Activated CD8-positive, alpha-beta T cell treated with anti-CD3 and anti-CD28 coated beads, Interleukin-2, amount 10 ng/mL, durations not matched to agents 7 days and 5 days (primary cell): Measurements from ENCODE around the gene SLC7A14. TPM values are rescaled to one million over a fixed set of nuclear protein-coding genes. Genes with fewer than 3 reads are reported as not detected.

Experiments
- ATAC-seq: fragments of 150-1000 bp; cut with Tn5 transposase; one replicate; pipeline ENCODE4 v1.10.0; 2021; ENCODE audit warnings: moderate library complexity
- CTCF ChIA-PET: fragments of 350-600 bp; sonication (Branson Sonifier 250); formaldehyde crosslinking; loops from one replicate; lab custom pipeline; 2021; ENCODE audit warnings: antibody characterized with exemption; lab: Charles Lee
- POLR2A ChIA-PET: fragments of 350-600 bp; sonication (Branson Sonifier 250); formaldehyde crosslinking; loops from one replicate; lab custom pipeline; 2021; ENCODE audit warnings: antibody characterized with exemption; lab: Charles Lee
- DNase-seq: peaks from one replicate; pipeline ENCODE4 v3.0.0-alpha.2; 2020
- H3K27ac Mint-ChIP-seq: one replicate; pipeline ENCODE4 v1.8.0; 2021; ENCODE audit warnings: mild to moderate bottlenecking, mixed read lengths
- H3K27me3 Mint-ChIP-seq: one replicate; pipeline ENCODE4 v1.8.0; 2021; ENCODE audit warnings: low read depth, mixed read lengths
- H3K36me3 Mint-ChIP-seq: one replicate; pipeline ENCODE4 v1.8.0; 2021; ENCODE audit warnings: low read depth, mixed read lengths
- H3K4me1 Mint-ChIP-seq: one replicate; pipeline ENCODE4 v1.8.0; 2021; ENCODE audit warnings: low read depth, mixed read lengths
- H3K4me3 Mint-ChIP-seq: one replicate; pipeline ENCODE4 v1.8.0; 2021; ENCODE audit warnings: mild to moderate bottlenecking, mixed read lengths
- H3K9me3 Mint-ChIP-seq: one replicate; pipeline ENCODE4 v1.8.0; 2022; ENCODE audit warnings: mixed read lengths; ENCODE audit not compliant: insufficient read depth
- total RNA-seq, 2 experiments: library from RNA; stranded (reverse); gene quantifications; one replicate each; pipeline ENCODE4 v1.2.3, GENCODE V29; 2021

SLC7A14 gene
- not detected for total RNA-seq

DNA sequence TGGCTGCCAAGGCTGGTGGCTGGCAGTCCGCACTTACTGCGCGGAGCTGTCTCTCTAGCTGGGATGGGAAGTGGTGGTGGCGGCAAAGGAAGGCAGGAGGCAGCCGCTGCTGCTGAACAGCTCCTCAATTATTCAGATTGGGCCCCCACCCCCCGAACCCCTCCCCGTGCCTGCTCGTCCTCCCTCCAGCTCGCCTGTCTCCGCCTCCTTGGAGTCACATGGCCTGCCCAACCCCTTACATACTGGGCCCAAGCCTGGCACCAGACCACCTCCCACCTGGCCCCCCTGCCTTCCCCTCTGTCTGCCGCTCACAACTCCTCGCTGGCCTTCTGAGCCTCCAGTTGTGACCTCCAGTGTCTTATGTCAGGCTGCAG is at the start of gene SLC7A14:
Gene SLC7A14, minus strand, starts transcription at position 139 of the 374 bp plus-strand sequence. CDS start 59,139 bp downstream, outside the sequence.
- POLR2A ChIA-PET, result no interaction called here
- DNase-seq, result no peak
- no peaks in the 10 kb centered on the region for H3K9me3 Mint-ChIP-seq
- no peak for ATAC-seq
- H3K4me1 Mint-ChIP-seq, result no peaks in the 10 kb centered on the region
- CTCF ChIA-PET, result no interaction called here
- H3K4me3 Mint-ChIP-seq, result no peak within 1 kb of the TSS
- no peak within 1 kb of the TSS for H3K27ac Mint-ChIP-seq
- no peaks in the 10 kb centered on the region for H3K36me3 Mint-ChIP-seq
- peaks cover 42% of the 10 kb centered on the region for H3K27me3 Mint-ChIP-seq

DNA sequence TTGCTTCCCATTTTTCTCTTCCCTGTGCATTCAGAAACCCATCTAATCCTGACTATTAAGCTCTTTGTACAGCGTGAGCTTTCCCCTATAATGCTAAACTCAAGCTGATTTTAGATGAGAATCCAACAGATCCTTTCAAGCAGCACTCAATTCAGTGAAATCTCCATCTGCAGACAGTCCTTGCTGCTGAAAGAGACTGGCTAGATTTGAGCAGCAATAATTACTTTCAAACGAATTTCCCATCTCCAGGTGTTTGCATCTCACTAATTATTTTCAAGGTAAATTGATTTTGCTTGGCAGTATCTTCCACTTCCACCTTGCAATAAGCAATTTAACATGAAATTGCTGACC is 49.5 kb upstream of the SLC7A14 start:
- ATAC-seq, result no peak
- Mint-ChIP-seq H3K36me3 (no peaks in the 10 kb centered on the region), H3K27ac (no peak overlapping the region), H3K4me3 (no peak overlapping the region), H3K9me3 (no peaks in the 10 kb centered on the region), H3K4me1 (no peaks in the 10 kb centered on the region), H3K27me3 (peaks cover 7% of the 10 kb centered on the region)
- ChIA-PET POLR2A (no interaction called here), CTCF (no interaction called here)
- DNase-seq, result no peak

DNA sequence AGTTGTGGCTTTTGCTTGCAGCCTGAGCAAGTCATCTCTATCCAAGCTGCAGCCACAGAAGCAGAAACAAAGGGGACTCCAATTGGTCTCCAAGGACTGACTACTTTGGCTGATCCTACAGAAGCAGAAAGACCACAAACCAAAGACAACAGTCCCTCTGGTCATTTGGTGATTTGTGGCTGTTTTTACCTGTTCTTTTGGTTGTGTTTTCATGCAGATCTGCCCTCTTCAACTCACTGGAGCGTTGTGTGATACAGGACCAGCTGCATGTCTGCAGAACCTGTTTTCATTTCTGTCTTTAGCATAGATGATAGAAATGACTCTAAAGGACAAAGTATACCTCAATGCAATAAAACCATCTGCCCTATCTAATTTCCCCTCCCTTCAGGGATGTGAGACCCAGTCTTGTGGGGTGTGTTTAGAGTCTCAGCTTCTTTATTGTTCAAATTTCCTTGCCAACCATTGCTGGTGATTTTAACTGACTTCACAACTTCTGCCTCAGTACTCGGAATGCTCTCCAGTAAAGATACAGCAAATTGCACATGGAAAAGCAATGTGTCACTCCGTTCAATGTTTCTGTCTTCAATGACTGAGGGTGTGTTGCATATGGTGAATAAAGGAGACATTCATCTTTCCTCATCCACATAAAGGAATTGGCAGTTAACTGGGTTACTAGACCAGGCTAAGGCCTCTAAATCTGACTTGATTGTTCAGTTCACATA is 48.9 kb upstream of the SLC7A14 start:
- no peaks in the 10 kb centered on the region for H3K4me1 Mint-ChIP-seq
- DNase-seq (no peak), ATAC-seq (no peak)
- no peaks in the 10 kb centered on the region for H3K36me3 Mint-ChIP-seq
- no peak overlapping the region for H3K4me3 Mint-ChIP-seq
- no peak overlapping the region for H3K27ac Mint-ChIP-seq
- CTCF ChIA-PET, result no interaction called here
- no peaks in the 10 kb centered on the region for H3K9me3 Mint-ChIP-seq
- POLR2A ChIA-PET, result no interaction called here
- peaks cover 7% of the 10 kb centered on the region for H3K27me3 Mint-ChIP-seq

DNA sequence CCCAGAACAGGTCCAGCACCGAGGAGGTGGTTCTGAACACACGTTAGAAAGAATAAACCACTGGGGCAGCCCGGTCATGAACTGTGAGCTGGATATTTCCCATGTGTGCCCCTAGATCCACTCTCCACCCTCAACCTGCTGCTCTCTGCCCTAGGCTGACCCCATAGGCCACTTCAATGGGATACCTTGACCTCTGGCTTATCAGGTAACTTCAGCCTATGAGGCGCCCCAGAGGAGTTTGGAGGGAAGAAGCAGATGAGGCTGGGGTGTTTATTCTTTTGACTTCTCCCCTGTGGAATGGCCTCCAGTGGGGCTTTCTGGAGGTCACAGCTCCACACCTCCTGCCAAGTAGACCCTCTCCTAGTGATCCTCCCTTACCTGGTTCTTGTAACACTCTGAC is 47.7 kb upstream of the SLC7A14 start:
- Mint-ChIP-seq H3K36me3 (no peaks in the 10 kb centered on the region), H3K4me3 (no peak overlapping the region), H3K4me1 (no peaks in the 10 kb centered on the region), H3K27ac (no peak overlapping the region), H3K9me3 (no peaks in the 10 kb centered on the region), H3K27me3 (peaks cover 7% of the 10 kb centered on the region)
- DNase-seq (no peak), ATAC-seq (no peak)
- ChIA-PET CTCF (no interaction called here), POLR2A (no interaction called here)

DNA sequence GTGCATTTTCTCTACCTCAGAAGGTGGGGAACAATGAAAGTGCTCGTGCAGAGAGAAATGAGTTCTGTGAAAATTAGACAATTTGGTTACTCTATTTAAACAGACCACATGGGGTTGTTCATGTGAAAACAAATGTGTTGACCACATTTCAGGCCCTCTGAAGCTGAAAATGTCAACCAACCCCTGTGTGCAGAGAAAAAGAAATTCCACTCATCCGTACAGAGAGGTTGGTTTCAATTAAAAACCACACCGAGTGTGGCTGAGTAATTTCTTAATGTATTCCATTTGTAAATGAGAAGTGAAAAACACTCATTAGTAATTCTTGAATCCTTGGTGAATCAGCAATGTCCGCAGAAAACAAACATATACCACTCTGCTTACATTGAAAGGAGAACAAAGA is 46.9 kb upstream of the SLC7A14 start:
- H3K4me1 Mint-ChIP-seq, result no peaks in the 10 kb centered on the region
- H3K9me3 Mint-ChIP-seq, result no peaks in the 10 kb centered on the region
- no peak overlapping the region for H3K4me3 Mint-ChIP-seq
- no peak for ATAC-seq
- ChIA-PET CTCF (no interaction called here), POLR2A (no interaction called here)
- H3K36me3 Mint-ChIP-seq, result no peaks in the 10 kb centered on the region
- H3K27me3 Mint-ChIP-seq, result peaks cover 7% of the 10 kb centered on the region
- no peak overlapping the region for H3K27ac Mint-ChIP-seq
- DNase-seq, result no peak

DNA sequence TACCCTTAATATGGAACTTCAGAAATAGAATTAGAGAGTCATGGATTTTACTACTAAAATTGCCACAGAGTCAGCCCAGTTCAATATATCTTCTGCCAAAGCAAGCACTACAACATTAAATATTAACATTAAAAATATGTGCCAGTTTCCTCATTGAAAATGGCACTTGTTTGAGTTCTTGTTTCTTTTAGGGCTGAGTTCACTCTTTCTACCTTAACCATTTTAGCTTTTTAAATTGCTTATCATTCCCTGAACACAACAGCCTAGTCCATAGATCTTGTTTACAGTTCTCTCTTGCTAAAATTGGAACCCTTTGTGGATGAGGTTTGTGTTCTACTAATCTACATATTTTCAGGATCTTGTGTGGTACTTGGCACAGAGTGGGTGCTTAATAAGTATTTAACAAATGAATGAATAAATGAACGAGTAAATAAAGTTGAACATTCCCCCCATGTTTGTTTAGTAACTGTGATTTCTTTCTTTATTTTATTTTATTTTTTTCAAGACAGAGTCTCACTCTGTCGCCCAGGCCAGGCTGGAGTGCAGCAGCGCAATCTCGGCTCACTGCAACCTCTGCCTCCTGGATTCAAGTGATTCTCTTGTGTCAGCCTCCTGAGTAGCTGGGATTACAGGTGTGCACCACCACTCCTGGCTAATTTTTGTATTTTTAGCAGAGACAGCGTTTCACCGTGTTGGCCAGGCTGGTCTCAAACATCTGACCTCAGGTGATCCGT is 46.0 kb upstream of the SLC7A14 start:
- peaks cover 9% of the 10 kb centered on the region for H3K27me3 Mint-ChIP-seq
- H3K4me1 Mint-ChIP-seq, result no peaks in the 10 kb centered on the region
- ATAC-seq (no peak), DNase-seq (no peak)
- no peaks in the 10 kb centered on the region for H3K9me3 Mint-ChIP-seq
- CTCF ChIA-PET, result no interaction called here
- H3K36me3 Mint-ChIP-seq, result no peaks in the 10 kb centered on the region
- POLR2A ChIA-PET, result no interaction called here
- H3K27ac Mint-ChIP-seq, result no peak overlapping the region
- no peak overlapping the region for H3K4me3 Mint-ChIP-seq

DNA sequence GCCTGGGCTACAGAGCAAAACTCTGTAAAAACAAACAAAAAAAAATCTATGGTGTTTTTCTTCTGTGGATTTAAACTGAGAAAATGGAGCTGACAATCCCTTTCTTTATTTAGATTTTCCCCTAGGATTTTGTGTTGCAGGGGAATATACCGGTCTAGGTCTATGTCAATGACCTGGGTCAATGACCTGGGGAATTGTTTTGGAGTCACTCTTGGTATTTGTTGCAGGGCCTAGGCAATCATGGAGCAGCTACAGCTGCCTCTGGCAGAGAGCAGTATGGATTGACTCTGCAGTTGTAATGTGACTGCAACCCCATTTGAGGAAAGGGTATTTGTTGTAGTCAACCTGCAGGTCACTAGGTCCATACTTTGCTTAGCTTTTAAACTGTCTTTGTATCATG is 37.6 kb upstream of the SLC7A14 start:
- CTCF ChIA-PET, result interaction anchor here (0.9 kb wide), 1 partner anchor 17 kb away, joined by 3 read pairs; no protein-coding TSS in a partner anchor

DNA sequence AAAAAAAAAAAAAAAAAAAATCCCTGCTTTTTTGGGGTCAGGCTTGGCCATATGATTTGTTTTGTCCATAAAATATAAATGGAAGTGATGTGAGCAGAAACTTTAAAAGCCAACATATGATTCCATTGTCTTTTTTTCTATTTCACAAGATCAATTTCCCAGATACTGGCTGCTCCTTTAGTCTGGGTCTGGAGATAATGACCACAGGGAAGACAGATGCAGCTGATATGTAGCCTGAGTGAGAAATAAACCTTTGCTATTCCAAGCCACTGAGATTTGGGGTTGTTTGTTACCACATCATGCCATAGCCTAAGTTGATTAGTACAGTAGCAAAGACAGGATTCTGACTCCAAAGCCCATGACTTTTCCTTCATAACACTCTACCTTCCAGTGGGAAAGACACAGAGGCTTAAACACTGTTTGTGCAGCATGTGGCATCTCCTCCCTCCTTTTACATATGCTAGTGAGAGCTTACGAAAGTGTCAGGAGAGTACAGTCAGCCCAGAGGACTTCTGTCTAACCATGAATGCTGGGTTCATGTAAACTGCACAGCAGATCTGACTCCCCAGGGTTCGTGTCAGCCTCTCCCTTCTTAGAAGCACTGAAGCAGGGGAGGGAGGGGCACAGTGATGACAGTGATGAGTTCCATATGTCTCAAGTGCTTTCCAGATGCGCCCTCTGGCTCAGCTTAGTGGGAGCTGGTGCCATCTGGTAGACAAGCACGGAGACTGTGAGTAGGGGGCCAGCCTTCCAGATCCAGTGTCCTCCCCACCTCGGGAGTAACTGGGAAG is 36.7 kb upstream of the SLC7A14 start:
- DNase-seq, result no peak
- no peaks in the 10 kb centered on the region for H3K36me3 Mint-ChIP-seq
- H3K4me1 Mint-ChIP-seq, result no peaks in the 10 kb centered on the region
- H3K27me3 Mint-ChIP-seq, result peaks cover 12% of the 10 kb centered on the region
- H3K9me3 Mint-ChIP-seq, result no peaks in the 10 kb centered on the region
- H3K27ac Mint-ChIP-seq, result no peak overlapping the region
- H3K4me3 Mint-ChIP-seq, result no peak overlapping the region
- ChIA-PET CTCF (interaction anchor here (0.9 kb wide), 1 partner anchor 16 kb away, joined by 3 read pairs; no protein-coding TSS in a partner anchor), POLR2A (no interaction called here)
- ATAC-seq, result no peak

More for the DNA sequence above, 37.6 kb upstream of the SLC7A14 start:
- ATAC-seq (no peak), DNase-seq (no peak)
- H3K9me3 Mint-ChIP-seq, result no peaks in the 10 kb centered on the region
- no peaks in the 10 kb centered on the region for H3K36me3 Mint-ChIP-seq
- H3K27me3 Mint-ChIP-seq, result peaks cover 11% of the 10 kb centered on the region
- H3K4me1 Mint-ChIP-seq, result no peaks in the 10 kb centered on the region
- H3K4me3 Mint-ChIP-seq, result no peak overlapping the region
- POLR2A ChIA-PET, result no interaction called here
- H3K27ac Mint-ChIP-seq, result no peak overlapping the region

DNA sequence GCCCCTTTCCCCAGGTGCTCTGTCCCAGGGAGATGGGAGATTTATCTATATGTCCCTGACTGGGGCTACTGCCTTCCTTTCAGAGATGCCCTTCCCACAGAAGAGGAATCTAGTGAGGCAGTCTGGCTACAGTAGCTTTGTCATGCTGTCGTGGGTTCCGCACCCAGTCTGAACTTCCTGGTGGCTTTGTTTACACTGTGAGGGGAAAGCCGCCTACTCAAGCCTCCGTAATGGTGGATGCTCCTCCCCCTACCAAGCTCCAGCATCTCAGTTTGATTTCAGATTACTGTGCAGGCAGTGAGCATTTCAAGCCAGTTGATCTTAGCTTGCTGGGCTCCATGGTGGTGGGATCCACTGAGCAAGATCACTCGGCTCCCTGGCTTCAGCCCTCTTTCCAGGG is 35.4 kb upstream of the SLC7A14 start:
- POLR2A ChIA-PET, result no interaction called here
- Mint-ChIP-seq H3K4me1 (no peaks in the 10 kb centered on the region), H3K27me3 (peaks cover 12% of the 10 kb centered on the region), H3K9me3 (no peaks in the 10 kb centered on the region), H3K27ac (no peak overlapping the region), H3K36me3 (no peaks in the 10 kb centered on the region), H3K4me3 (no peak overlapping the region)
- DNase-seq (no peak), ATAC-seq (no peak)
- CTCF ChIA-PET, result no interaction called here

DNA sequence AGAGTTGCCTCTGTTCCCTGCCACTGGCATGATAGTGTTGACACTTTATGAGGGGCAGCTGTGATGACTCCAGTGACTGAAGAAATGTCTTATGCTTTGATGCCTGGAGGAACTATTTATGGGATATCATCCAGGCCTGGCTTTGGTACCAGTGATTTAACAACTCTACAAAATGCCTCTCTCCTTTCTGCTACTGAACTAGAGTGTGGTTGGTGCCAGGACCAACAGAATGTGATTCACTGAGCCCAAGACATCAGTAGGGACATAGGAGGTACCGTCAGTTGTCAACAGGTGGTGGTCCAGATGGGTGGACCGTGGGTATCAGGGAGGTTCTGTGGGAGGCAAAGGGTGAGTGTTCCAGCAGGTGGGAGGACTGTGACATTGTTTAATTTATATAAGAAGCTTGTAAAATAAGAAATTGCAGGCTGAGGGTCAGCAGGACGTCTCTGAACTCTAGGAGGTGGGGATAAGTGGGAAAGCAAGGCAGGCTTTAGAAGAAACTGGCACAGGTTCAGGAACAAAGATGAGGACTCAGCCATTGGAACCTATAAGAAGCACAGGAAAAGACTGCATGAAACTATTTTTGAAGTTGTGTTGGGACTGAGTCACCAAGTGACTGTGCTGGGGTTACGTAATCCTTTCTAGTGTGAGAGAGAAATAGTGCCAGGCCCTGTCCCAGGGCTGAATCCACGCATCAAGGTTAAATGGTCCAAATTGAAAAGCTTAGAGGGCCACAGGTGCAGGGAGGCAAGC is 28.5 kb upstream of the SLC7A14 start:
- no peak for ATAC-seq
- Mint-ChIP-seq H3K27me3 (peaks cover 7% of the 10 kb centered on the region), H3K4me3 (no peak overlapping the region), H3K4me1 (no peaks in the 10 kb centered on the region), H3K27ac (no peak overlapping the region), H3K9me3 (no peaks in the 10 kb centered on the region), H3K36me3 (no peaks in the 10 kb centered on the region)
- CTCF ChIA-PET, result interaction anchor here (1.2 kb wide), 1 partner anchor 116 kb away, joined by 3 read pairs; no protein-coding TSS in a partner anchor
- no peak for DNase-seq
- POLR2A ChIA-PET, result interaction anchor here (0.6 kb wide), 1 partner anchor 752 kb away, joined by 5 read pairs; no protein-coding TSS in a partner anchor

DNA sequence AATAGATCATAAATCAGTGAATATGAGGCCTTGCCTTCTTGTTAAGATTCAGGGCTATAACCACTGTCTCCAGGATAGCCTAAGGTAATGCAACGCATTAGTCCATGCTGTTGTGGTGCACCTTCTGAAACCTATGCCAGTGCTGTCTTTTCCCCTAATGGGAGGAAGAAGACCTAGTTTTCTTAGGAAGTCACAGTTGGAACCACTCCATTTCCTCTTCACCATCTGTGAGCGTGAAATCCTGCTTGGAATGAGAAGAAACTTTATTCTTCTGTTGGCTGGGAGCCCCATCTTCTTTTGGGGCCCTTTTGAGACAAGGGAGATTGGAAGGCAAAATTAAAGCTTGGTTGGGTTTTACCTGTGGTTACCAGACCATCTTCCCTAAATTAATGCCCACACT is 25.9 kb upstream of the SLC7A14 start:
- no peaks in the 10 kb centered on the region for H3K4me1 Mint-ChIP-seq
- CTCF ChIA-PET, result no interaction called here

More for the DNA sequence above, 25.9 kb upstream of the SLC7A14 start:
- Mint-ChIP-seq H3K27me3 (no peaks in the 10 kb centered on the region), H3K4me3 (no peak overlapping the region), H3K27ac (no peak overlapping the region), H3K36me3 (no peaks in the 10 kb centered on the region), H3K9me3 (no peaks in the 10 kb centered on the region)
- POLR2A ChIA-PET, result no interaction called here
- no peak for DNase-seq
- no peak for ATAC-seq
